Smooth muscle cell of trachea (primary cell): ENCODE data around the gene COPE. TPM values are rescaled to one million over a fixed set of nuclear protein-coding genes. Genes with fewer than 3 reads are reported as not detected.

Source experiments
- total RNA-seq: library from RNA; depleted of rRNA; stranded (reverse); fragments of >200 nt; gene quantifications from 2 replicates; pipeline ENCODE4 v1.2.1, GENCODE V29; 2014

The COPE gene
- total RNA-seq: 224 and 299 TPM in 2 replicates

DNA sequence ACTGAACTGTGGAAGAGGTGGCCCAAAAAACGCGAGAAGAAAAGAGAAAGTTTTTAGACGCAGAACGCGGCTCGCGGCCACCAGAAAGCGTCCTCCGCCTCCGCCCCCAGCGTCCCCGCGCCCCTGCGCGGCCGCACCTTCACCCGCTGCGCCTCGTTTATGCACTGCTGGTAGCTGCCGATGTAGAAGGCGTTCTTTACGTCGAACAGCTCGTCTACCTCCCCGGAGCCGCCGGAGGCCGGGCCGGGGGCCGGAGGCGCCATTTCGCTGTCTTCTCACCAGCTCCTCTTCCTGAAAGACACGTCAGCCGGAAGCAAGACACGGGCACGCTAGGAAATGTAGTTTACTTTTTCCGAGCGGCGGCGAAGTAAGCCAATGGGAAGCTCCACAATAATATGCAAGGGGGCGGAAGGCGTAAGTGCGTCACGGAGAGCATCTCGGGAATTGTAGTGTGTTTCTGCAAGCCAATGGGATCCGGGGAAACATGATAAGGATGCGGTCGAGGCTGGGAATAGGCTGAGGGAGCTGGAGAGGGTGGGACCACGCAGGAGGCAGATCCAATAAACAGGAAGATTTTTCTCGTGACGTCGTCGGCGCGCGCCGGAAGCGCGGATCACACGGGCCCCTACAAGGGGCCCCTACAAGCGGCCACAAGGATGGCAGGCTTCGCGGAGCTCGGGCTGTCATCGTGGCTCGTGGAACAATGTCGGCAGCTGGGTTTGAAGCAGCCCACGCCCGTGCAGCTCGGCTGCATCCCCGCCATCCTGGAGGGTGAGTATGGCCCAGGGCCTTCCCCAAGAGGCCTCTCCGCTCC is at the start of gene COPE, which contains the start of gene DDX49:
Gene COPE (minus strand): TSS at position 302 of the 814 bp plus-strand sequence. CDS start 39 bp downstream, at position 263.
Gene DDX49 (plus strand): TSS at position 630 of the 814 bp plus-strand sequence. CDS start 27 bp downstream, at position 657.

DNA sequence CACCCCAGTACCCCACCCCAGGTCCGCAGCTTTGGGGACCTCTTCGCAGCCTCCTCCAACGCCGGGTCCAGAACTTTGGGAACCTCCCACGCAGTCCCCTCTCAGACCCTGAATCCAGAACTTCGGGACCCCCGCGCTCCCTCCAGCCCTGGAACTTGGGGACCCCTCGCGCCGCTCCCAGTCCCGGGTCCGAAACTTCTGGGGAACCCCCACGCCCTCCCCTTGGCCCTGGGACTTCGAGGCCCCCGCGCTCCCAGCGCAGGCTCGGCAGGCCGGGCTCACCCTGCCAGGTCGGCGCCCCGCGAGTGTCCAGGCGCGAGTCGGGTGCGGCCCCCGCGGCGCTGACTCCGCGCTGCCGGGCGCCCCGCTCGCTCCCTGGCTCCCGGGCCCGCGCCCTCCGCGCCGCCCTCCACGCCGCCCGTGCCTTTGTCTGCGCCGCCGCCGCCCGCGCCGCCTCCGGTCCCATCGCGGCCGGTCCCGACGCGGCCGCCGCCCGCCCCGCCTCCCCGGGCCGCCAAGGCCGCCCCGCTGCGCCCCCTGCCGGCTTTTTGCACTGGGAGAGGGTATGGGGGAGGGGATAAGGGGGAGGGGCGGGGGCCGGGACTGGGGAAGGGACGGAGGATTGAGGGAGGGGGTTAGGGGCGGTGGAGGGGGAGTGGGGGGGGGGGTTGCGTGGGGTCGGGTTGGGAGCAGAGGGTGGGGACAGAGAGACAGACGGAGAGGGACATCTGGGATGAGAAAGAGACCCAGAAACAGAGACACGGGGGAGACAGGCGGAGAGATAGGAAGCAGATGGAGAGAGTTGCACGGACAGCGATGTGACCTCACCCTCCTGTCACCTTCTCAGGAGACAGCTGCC is 21.8 kb upstream of the COPE start, which contains the start of gene HOMER3:
Gene HOMER3 (minus strand): TSS at position 449 of the 859 bp plus-strand sequence. CDS start 2,235 bp downstream, outside the sequence.

DNA sequence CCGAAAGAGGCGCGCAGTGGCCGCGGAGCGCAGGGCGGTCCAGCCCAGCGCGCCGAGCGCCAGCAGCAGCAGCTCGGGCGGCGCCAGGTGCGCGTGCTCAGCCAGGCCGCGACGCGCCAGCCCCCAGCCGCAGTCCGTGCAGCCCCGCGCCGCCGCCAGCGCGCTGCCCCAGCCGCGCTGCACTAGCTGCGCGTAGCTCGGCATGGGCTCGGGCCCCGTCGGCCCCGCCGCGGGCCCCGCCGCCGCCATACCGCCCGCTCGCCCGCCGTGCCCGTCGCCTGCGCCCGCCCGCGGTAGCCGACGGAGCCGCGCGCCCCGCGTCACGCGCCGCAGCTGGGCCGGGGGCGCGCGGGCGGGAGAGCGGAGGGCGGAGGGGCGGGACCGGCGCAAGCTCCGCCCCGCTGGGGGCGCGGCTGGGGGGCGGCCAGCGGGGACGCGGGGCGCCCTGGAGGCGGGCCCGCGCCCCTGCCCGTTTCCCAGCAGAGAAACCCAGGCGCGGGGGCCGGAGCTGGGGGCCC is 23.3 kb downstream of the COPE start, which contains the start of gene CERS1:
Gene CERS1 (minus strand): TSS at position 335 of the 518 bp plus-strand sequence. CDS start 86 bp downstream, at position 249.

Other genes starting within 250 kb of the COPE start
- 2.6 and 6.8 TPM in 2 replicates for gene CRTC1, start 235.7 kb downstream of the COPE start, total RNA-seq
- 0.15 and 0.17 TPM in 2 replicates for gene COMP, start 128.1 kb downstream of the COPE start, total RNA-seq
- gene UPF1, start 87.4 kb downstream of the COPE start, total RNA-seq: 84.5 and 97.8 TPM in 2 replicates
- gene CERS1, start 23.2 kb downstream of the COPE start, total RNA-seq: 0.29 and 2.5 TPM in 2 replicates
- 45.2 and 50.3 TPM in 2 replicates for gene DDX49, start 328 bp upstream of the COPE start, total RNA-seq
- 76.1 and 86.0 TPM in 2 replicates for gene HOMER3, start 21.8 kb upstream of the COPE start, total RNA-seq
- 33.6 and 37.5 TPM in 2 replicates for gene SUGP2, start 114.1 kb upstream of the COPE start, total RNA-seq
- gene ARMC6, start 114.2 kb upstream of the COPE start, total RNA-seq: 43.2 TPM in 2 replicates
- 7.9 and 12.4 TPM in 2 replicates for gene SLC25A42, start 144.6 kb upstream of the COPE start, total RNA-seq
- 19.8 and 47.8 TPM in 2 replicates for gene TMEM161A, start 219.1 kb upstream of the COPE start, total RNA-seq